Transverse colon (tissue), 4 donors: Measurements from ENCODE around the gene PDK3.

ENCODE experiments used
- EP300 ChIP-seq: sonication (generic); formaldehyde crosslinking; IDR thresholded peaks from one replicate; pipeline ENCODE4 v1.6.1; 2017; ENCODE audit warnings: antibody characterized with exemption, low read depth
- POLR2AphosphoS5 ChIP-seq, 3 donors: sonication (generic); formaldehyde crosslinking; IDR thresholded peaks; one replicate each; pipeline ENCODE4 v1.6.1; 2016; ENCODE audit warnings: antibody characterized with exemption in 3 of 3
- TF ChIP-seq, protein P1 (sequence below), 5 experiments: fragments of 200-600 bp in 3 of 5; fragments of 450-650 bp in 2 of 5; sonication (generic) in 3 of 5; IDR thresholded peaks; 1 replicate in 2 of 5; 2 replicates in 3 of 5; pipeline ENCODE4 v1.5.1; 2016 to 2017; ENCODE audit warnings: antibody characterized with exemption in 5 of 5, inconsistent platforms in 3 of 5, mild to moderate bottlenecking in 2 of 5, moderate library complexity in 1 of 5

- no peak for TF ChIP-seq POLR2AphosphoS5 (IDR thresholded peaks at IDR 0.05)
- TF ChIP-seq EP300 = no peak
- TF ChIP-seq, protein P1, sequence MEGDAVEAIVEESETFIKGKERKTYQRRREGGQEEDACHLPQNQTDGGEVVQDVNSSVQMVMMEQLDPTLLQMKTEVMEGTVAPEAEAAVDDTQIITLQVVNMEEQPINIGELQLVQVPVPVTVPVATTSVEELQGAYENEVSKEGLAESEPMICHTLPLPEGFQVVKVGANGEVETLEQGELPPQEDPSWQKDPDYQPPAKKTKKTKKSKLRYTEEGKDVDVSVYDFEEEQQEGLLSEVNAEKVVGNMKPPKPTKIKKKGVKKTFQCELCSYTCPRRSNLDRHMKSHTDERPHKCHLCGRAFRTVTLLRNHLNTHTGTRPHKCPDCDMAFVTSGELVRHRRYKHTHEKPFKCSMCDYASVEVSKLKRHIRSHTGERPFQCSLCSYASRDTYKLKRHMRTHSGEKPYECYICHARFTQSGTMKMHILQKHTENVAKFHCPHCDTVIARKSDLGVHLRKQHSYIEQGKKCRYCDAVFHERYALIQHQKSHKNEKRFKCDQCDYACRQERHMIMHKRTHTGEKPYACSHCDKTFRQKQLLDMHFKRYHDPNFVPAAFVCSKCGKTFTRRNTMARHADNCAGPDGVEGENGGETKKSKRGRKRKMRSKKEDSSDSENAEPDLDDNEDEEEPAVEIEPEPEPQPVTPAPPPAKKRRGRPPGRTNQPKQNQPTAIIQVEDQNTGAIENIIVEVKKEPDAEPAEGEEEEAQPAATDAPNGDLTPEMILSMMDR (IDR thresholded peaks at IDR 0.05) = no peak
These were observed 10.4 kb downstream of the PDK3 start for GRCh38 chrX:24475480-24475879.
